ENCODE data around the gene RNF130.

GRCh38 chr5:180009581-180009980 is 62.0 kb downstream of the RNF130 start:
- TF ChIP-seq POLR2AphosphoS5 (IDR thresholded peaks at IDR 0.05) (no peak), CTCF (IDR thresholded peaks at IDR 0.05) (no peak)

Data from prostate gland (tissue), 2 donors.